Activated CD8-positive, alpha-beta memory T cell treated with anti-CD3 and anti-CD28 coated beads, Interleukin-2, amount 50 U/mL, for 24 hours (primary cell): ENCODE results near the gene DOCK4.
"Not testable (repeated sequence)": the region's sequence is repeated elsewhere in the genome, so short reads cannot be mapped to it uniquely, and the experiment has no call there.

ENCODE experiments used
- DNase-seq: peaks from one replicate; pipeline ENCODE4 v3.0.0-alpha.2; 2020; ENCODE audit errors: extremely low read depth

Gene DOCK4

DNA sequence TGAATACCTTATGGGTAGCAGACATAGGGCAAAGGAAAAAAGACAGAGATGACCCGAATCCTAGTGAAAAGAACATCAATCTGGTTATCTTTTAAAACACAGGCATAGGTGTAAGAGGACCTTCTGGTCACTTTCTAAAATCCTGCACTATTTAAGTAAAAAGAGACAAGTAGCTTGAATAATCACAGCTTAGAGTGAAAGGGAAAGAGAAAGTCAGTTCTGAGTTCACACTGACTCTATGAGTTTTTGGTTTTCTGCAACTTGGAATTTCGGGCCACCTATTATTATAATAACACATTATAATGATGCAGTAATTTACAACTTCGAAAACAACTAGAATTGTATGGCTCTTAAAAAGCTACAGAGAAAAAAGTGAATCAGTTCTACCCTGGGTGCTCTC is 247.8 kb downstream of the DOCK4 start:
- no peak for DNase-seq

DNA sequence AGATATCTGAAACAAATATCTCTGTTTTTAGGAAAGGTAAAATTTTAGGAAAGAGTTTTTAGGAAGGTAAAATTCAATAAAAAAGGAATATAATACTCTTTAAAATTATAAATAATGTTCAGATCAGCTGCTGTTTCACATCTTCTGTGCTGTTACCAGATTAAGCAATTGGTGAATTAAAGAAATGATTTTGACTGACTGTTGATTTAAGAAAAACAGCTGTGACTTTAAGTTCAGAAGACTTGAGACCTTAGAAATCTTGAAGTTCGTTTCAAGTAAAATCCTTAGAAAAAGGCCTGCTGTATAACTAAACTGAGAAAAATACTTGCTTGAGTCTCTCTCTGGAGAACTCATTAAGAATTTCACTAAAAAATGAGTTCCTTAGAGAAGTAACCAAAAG is 250.6 kb downstream of the DOCK4 start:
- no peak for DNase-seq

DNA sequence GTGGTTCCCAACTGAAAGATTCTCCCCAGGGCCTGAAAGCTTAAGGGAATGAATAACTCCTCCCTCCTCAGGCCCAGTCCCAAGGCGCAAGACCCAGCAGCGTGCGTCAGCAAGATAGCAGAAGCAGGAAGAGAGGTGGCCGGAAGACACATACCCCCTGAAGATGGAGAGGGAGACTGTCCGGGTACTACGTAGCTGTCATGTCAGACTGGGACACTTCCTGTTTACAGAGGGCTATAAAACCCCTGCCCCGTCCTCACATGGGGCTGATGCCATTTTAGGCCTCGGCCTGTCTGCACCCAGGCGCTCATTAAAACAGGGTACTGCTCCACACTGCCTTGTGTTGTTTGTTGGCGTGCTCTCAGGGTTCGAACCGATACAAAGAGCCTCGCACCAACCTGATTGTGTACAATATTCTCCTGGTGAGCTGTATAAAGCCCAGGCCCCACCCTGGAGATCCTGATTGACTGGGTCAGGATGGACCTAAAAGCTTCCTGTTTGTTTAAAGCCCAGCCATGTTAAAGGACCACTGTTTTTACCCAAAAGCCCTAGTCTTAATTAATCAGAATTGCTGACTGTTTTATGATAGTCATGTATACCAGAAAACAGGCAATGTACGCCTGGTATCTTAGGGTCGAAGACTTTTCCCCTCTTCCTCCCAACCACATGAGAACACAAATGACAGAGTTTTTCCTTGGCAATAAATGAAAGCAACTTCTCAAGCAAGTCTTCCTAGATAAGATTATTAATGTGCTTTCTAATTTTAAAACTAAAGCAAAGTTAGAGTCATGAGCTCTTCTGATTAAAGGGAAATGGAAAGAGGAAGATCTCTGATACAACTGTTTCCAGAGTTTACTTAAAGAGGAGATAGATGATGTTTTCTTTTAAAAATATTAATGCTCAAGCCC is 251.5 kb downstream of the DOCK4 start:
- no peak for DNase-seq

GRCh38 chr7:111954056-111954455 is 252.1 kb downstream of the DOCK4 start:
- DNase-seq = no peak

GRCh38 chr7:111953611-111954010 is 252.6 kb downstream of the DOCK4 start:
- no peak for DNase-seq

DNA sequence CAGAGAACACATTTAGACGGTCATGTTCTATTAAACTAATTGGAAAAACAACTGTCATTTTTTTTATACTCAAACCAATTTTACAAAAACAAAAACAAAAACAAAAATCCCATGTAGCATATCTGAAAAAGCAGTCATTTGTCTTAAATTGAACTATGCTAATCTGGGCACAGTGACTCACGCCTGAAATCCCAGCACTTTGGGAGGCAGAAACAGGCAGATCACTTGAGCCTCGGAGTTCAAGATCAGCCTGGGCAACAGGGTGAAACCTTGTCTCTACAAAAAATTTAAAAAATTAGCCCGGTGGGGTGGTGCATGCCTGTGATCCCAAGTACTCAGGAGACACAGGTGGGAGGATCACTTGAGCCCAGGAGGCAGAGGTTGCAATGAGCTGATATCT is 253.4 kb downstream of the DOCK4 start:
- no peak for DNase-seq

GRCh38 chr7:111951052-111951451 is 255.1 kb downstream of the DOCK4 start:
- no peak for DNase-seq

GRCh38 chr7:111942450-111943081 is 263.6 kb downstream of the DOCK4 start:
- DNase-seq = no peak

- no peak for DNase-seq
Observed at GRCh38 chr7:111937163-111937562, 269.0 kb downstream of the DOCK4 start.

DNA sequence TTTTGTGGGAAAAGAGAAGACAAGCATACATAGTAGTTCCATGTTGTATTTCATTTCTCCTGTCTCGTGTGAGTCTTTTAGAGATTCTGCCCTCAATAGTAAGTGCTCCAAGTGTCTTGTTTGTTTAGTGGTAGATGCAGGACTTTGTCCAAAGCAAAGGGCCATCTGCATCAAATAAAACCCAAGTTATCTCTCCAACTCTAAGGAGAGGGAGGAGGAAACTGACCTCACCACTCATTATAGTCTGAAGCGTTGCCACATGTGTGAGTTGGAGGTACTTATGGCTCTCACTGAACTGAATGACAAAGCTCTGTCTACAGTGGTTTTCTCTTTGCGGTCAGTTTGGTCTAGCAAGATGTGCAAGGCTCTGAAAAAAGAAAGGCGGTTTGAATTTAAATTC is 272.6 kb downstream of the DOCK4 start:
- no peak for DNase-seq

DNA sequence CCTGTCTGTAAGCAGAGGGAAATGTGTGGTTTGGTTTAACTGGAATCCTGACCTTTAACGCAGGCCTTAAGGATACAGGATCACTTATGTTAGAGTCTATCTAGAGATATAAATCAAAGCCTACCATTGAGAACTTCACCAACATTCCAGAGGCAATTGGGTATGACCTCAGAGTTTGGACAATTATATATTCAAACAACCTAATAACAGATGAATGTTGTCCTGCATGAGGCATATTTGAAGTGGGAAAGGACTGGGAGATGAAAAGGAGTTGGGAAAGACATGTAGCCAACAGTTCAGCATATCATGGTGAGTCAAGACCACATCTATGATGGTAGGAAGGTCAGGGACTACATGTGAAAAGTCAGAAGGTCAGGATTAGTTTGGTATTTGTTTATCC is 274.2 kb downstream of the DOCK4 start:
- no peak for DNase-seq

DNA sequence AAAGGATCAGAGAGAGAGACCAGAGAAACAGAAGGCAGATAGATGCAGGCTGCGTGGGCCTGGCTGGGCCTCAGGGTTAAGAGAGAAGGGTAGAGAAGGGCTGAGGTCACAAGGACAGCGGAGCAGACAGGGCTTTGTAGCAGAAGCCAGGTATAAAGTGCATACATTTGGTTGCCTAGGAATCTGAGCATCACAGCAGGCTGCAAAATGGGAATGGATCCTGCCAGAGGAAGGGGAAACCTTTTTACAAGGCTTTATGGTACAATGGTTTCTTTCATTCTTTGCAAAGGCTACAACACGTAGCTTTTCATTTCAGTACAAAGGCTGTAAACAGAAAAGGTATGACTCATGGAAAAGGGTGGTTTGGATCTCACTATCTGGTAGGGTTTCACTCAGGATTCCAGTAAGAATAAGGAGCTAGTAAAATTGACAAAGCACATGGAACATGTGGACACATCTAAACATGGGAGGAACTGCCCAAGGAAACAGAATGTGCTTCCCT is 275.1 kb downstream of the DOCK4 start:
- DNase-seq = no peak

GRCh38 chr7:111929264-111929663 is 276.9 kb downstream of the DOCK4 start:
- DNase-seq = no peak

- no peak for DNase-seq
Observed at GRCh38 chr7:111927353-111928019, 278.7 kb downstream of the DOCK4 start.

- DNase-seq = no peak
Observed at GRCh38 chr7:111920329-111920728, 285.9 kb downstream of the DOCK4 start.

DNA sequence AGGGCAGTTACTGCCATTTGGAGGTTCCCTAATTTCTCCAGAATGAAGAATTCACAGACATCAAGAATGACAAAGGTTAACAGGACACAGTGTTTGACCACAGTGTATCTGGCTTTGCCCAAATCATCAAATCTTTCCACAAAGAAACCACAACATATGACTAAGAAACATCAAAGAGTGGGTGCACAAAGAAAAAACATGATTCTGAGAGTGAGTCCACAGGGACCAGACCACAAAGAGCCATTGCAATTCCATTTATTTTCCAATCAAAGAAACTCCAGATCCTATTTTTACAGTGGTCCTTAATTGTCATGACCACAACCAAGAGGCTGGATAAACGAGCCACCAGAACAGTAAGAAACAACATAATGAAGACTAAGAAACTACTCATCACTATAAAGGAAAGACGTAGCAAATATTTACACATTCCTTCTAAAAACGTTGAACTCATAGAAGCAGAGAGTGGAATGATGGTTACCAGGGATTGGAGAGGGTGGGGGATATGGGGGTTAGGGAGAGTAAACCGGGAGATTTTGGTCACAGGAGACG is 286.5 kb downstream of the DOCK4 start:
- no peak for DNase-seq

- no peak for DNase-seq
Observed at GRCh38 chr7:111919164-111919563, 287.0 kb downstream of the DOCK4 start.

DNA sequence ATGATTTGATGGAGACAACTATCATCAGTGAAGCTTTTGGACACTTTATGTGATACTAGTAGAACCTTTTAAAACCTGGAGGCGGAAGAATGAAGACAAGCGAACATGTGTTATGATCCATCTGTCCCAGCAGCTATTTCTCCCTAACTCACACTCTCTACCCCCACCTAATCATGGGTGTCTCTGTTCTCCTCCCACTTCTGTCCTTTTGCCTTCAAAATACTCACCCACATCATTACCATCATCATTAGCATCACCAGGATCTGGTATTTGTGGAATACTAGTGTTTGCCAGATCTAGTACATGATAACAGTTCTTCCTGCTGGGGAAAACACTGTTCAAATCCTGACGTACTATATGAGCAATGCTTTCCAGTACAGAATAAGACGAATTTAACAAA is 287.7 kb downstream of the DOCK4 start:
- DNase-seq = no peak

GRCh38 chr7:111917404-111917803 is 288.8 kb downstream of the DOCK4 start:
- DNase-seq = not testable (repeated sequence)

DNA sequence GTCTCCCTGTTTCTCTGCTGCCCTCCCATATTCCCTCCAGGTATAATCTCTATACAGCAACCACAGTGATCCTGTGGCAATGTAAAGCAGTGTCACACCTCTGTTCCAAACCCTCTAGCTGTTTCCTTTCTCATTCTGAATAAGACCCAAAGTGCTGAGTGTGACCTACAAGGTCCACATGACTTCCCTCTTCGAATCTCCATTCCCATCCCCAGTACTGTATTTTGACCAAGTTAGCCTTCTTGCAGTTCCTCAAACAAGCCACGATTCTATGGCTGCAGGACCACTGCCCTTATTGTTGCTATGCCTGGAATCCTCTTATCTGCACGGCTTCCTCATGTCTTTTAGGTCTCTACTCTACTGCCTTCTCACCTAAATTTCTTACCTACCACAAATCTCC is 291.9 kb downstream of the DOCK4 start:
- DNase-seq = no peak

GRCh38 chr7:111911166-111911961 is 294.8 kb downstream of the DOCK4 start:
- no peak for DNase-seq
